ENCODE data around the gene GCN1. TPM values are rescaled to one million over a fixed set of nuclear protein-coding genes. Genes with fewer than 3 reads are reported as not detected.

Gene GCN1
- polyA plus RNA-seq, 1 donor (not counting 4 experiments of a cell fraction or from before 2014, with no cell fraction given): 34.1 TPM

DNA sequence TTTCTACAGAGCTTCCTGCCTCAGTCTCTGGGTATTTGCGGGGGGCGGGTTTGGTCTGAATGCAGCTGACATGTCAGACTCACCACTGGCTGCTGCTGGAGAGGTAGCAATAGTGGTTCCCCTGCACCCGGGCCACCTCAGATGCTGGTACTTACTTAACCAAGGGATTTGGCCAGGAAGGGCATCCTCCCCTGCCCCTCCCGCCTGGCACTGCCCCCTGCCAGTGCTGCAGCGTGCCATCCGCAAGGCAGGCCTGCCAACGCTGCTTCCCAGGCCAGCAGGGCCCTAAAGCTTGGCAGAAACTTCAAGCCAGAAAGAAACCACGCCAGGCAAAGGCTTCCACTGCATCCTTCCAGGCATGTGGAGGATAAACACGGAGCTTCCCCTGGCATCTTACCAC is 100.0 kb downstream of the GCN1 start:
- TF ChIP-seq EZH2 (IDR thresholded peaks at IDR 0.05; ENCODE audit: low read length): no peak
- TF ChIP-seq, protein P1, sequence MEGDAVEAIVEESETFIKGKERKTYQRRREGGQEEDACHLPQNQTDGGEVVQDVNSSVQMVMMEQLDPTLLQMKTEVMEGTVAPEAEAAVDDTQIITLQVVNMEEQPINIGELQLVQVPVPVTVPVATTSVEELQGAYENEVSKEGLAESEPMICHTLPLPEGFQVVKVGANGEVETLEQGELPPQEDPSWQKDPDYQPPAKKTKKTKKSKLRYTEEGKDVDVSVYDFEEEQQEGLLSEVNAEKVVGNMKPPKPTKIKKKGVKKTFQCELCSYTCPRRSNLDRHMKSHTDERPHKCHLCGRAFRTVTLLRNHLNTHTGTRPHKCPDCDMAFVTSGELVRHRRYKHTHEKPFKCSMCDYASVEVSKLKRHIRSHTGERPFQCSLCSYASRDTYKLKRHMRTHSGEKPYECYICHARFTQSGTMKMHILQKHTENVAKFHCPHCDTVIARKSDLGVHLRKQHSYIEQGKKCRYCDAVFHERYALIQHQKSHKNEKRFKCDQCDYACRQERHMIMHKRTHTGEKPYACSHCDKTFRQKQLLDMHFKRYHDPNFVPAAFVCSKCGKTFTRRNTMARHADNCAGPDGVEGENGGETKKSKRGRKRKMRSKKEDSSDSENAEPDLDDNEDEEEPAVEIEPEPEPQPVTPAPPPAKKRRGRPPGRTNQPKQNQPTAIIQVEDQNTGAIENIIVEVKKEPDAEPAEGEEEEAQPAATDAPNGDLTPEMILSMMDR (optimal IDR thresholded peaks at IDR 0.05 in 1 of 3, IDR thresholded peaks at IDR 0.05 in 1 of 3, conservative IDR thresholded peaks at IDR 0.05 in 1 of 3; ENCODE audit: extremely low read depth in 1 of 3, insufficient read depth in 2 of 3, low read length in 3 of 3): no peak
- H4K20me1 ChIP-seq (ENCODE audit: control insufficient read depth, extremely low read depth, insufficient read depth, low read length): peaks cover 3% of the 10 kb centered on the region
- DNase-seq (ENCODE audit: low read depth, low spot score) (no peak), FAIRE-seq (no peak)
- no peak overlapping the region for H3K27ac ChIP-seq (ENCODE audit: control insufficient read depth, insufficient read depth, low read length)
- H3K9ac ChIP-seq (ENCODE audit: control insufficient read depth, extremely low read depth, insufficient read depth, low read length): no peak overlapping the region
- no peak overlapping the region for H2AFZ ChIP-seq (ENCODE audit: control insufficient read depth, low read length)
- dilution Hi-C loops (cut with MboI; ENCODE audit: extremely low pct_ligation_motif_present, low sequenced_read_pairs): no loop called here
- no peaks in the 10 kb centered on the region for H3K9me3 ChIP-seq (ENCODE audit: control insufficient read depth, low read depth, low read length)
- H3K4me2 ChIP-seq (ENCODE audit: control insufficient read depth, extremely low read depth, insufficient read depth, low read depth, low read length): no peak overlapping the region
- peaks cover 5% of the 10 kb centered on the region for H3K79me2 ChIP-seq (ENCODE audit: control insufficient read depth, insufficient read depth, low read length)
- H3K9me1 ChIP-seq (ENCODE audit: control insufficient read depth, extremely low read depth, insufficient read depth, low read length): no peaks in the 10 kb centered on the region
- no peak overlapping the region for H3K4me3 ChIP-seq (ENCODE audit: control insufficient read depth in 2 of 3, extremely low read depth in 1 of 3, insufficient read depth in 2 of 3, low read depth in 1 of 3, low read length in 3 of 3)
- H3K36me3 ChIP-seq (ENCODE audit: control insufficient read depth in 2 of 2, extremely low read depth in 1 of 2, insufficient read depth in 2 of 2, low read length in 2 of 2): peaks cover 27 to 31% of the 10 kb centered on the region in 2 experiments
- no peaks in the 10 kb centered on the region for H3K27me3 ChIP-seq (ENCODE audit: control insufficient read depth, extremely low read depth, insufficient read depth, low read length)
- H3K4me1 ChIP-seq (ENCODE audit: control insufficient read depth, extremely low read depth, insufficient read depth, low read length): no peaks in the 10 kb centered on the region

DNA sequence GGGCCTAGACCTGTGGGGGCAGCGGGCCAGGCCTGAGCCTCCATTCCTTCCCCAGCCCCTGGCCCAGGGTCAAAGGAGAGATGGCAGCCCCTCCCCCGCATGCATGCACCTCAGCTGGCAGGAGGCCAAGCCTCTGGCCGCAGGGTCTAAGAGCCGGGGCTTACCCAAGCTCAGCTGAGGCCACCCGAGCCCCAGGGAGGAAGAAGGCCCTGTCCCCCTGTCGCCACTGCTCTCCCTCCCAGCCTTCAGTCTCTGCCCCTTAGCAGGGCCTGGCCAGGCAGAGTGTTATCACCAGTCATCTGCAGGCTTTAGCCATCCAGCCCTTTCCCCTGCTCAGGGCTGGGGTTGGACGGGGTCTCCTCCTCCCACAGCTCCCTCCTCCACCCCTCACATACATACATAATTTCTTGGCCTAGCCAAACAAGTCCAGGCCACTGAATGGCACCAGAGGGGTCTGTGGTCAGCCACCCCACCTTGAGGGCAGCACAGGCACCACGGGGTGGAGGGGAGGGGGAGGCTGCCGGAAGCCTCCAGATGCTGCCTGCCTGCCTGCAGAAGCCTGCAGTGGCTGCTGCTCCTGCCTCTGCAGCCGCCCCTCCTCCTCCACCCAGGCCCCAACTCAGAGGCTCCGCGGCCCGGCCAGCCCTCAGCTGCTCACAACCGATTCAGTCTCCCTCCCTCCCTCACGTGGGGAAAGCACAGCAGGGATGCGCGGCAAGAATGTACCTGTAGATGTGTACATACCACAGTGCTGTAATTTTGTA is 100.7 kb downstream of the GCN1 start:
- DNase-seq (ENCODE audit: low read depth, low spot score) (no peak), FAIRE-seq (no peak)
- Histone ChIP-seq H3K9ac (ENCODE audit: control insufficient read depth, extremely low read depth, insufficient read depth, low read length) (no peak overlapping the region), H3K4me3 (ENCODE audit: control insufficient read depth in 2 of 3, extremely low read depth in 1 of 3, insufficient read depth in 2 of 3, low read depth in 1 of 3, low read length in 3 of 3) (no peak overlapping the region), H3K4me2 (ENCODE audit: control insufficient read depth, extremely low read depth, insufficient read depth, low read depth, low read length) (no peak overlapping the region), H3K27me3 (ENCODE audit: control insufficient read depth, extremely low read depth, insufficient read depth, low read length) (no peaks in the 10 kb centered on the region), H3K36me3 (ENCODE audit: control insufficient read depth in 2 of 2, extremely low read depth in 1 of 2, insufficient read depth in 2 of 2, low read length in 2 of 2) (peaks cover 23 to 31% of the 10 kb centered on the region in 2 experiments), H4K20me1 (ENCODE audit: control insufficient read depth, extremely low read depth, insufficient read depth, low read length) (peaks cover 3% of the 10 kb centered on the region), H3K9me3 (ENCODE audit: control insufficient read depth, low read depth, low read length) (no peaks in the 10 kb centered on the region), H2AFZ (ENCODE audit: control insufficient read depth, low read length) (no peak overlapping the region), H3K4me1 (ENCODE audit: control insufficient read depth, extremely low read depth, insufficient read depth, low read length) (no peaks in the 10 kb centered on the region), H3K79me2 (ENCODE audit: control insufficient read depth, insufficient read depth, low read length) (peaks cover 3% of the 10 kb centered on the region), H3K27ac (ENCODE audit: control insufficient read depth, insufficient read depth, low read length) (no peak overlapping the region), H3K9me1 (ENCODE audit: control insufficient read depth, extremely low read depth, insufficient read depth, low read length) (no peaks in the 10 kb centered on the region)
- dilution Hi-C loops (cut with MboI; ENCODE audit: extremely low pct_ligation_motif_present, low sequenced_read_pairs): no loop called here
- no peak for TF ChIP-seq EZH2 (IDR thresholded peaks at IDR 0.05; ENCODE audit: low read length)
- TF ChIP-seq, protein P1 (optimal IDR thresholded peaks at IDR 0.05 in 1 of 3, IDR thresholded peaks at IDR 0.05 in 1 of 3, conservative IDR thresholded peaks at IDR 0.05 in 1 of 3; ENCODE audit: extremely low read depth in 1 of 3, insufficient read depth in 2 of 3, low read length in 3 of 3): no peak
